Esophagus muscularis mucosa (tissue), 4 donors: ENCODE measurements around the gene CYBC1. TPM values are rescaled to one million over a fixed set of nuclear protein-coding genes. Genes with fewer than 3 reads are reported as not detected.
A peak's percentile ranks its signal among the peaks of the same experiment; 100 is the strongest.

Experiments used
- DNase-seq: peaks from one replicate; pipeline ENCODE4 v3.0.0-alpha.2; 2017; ENCODE audit errors: extremely low spot score
- H3K27ac ChIP-seq, 4 donors: fragments of 200-600 bp; sonication (generic); replicated peaks in 1 of 4; 1 replicate in 3 of 4; 2 replicates in 1 of 4; pipeline ENCODE4 v1.5.1; 2016 to 2019; ENCODE audit warnings: mild to moderate bottlenecking in 1 of 4
- H3K27me3 ChIP-seq, 4 donors: fragments of 200-600 bp; sonication (generic); one replicate each; pipeline versions ENCODE4 v1.5.1 to v1.6.0; 2016 to 2019
- H3K36me3 ChIP-seq, 4 donors: fragments of 200-600 bp; sonication (generic); one replicate each; pipeline ENCODE4 v1.5.1; 2016 to 2019
- H3K4me1 ChIP-seq, 4 donors: fragments of 200-600 bp; sonication (generic); one replicate each; pipeline ENCODE4 v1.5.1; 2016 to 2019
- H3K4me3 ChIP-seq, 4 donors: fragments of 200-600 bp; sonication (generic); 1 replicate in 2 of 4; 2 replicates in 2 of 4; pipeline ENCODE4 v1.5.1; 2016 to 2019; ENCODE audit warnings: mild to moderate bottlenecking in 4 of 4, moderate library complexity in 1 of 4
- H3K9me3 ChIP-seq, 4 donors: fragments of 200-600 bp; sonication (generic); 1 replicate in 3 of 4; 2 replicates in 1 of 4; pipeline ENCODE4 v1.5.1; 2016 to 2019
- CTCF ChIP-seq, 3 experiments: fragments of 200-600 bp in 2 of 3; fragments of 450-650 bp in 1 of 3; sonication (generic) in 2 of 3; IDR thresholded peaks; one replicate each; pipeline ENCODE4 v1.5.1; 2017 to 2019; ENCODE audit warnings: antibody characterized with exemption in 3 of 3, mild to moderate bottlenecking in 2 of 3, moderate library complexity in 1 of 3
- EP300 ChIP-seq: sonication (generic); formaldehyde crosslinking; IDR thresholded peaks from one replicate; pipeline ENCODE4 v1.6.1; 2017; ENCODE audit warnings: antibody characterized with exemption
- POLR2A ChIP-seq: fragments of 450-650 bp; IDR thresholded peaks from one replicate; pipeline ENCODE4 v1.6.1; 2017; ENCODE audit warnings: antibody characterized with exemption, moderate library complexity, mild to moderate bottlenecking, low read depth
- POLR2AphosphoS5 ChIP-seq, 2 donors: sonication (generic); formaldehyde crosslinking; IDR thresholded peaks; one replicate each; pipeline ENCODE4 v1.6.1; 2017; ENCODE audit warnings: antibody characterized with exemption in 2 of 2
- WGBS: methylation state at CpG from one replicate; pipeline ENCODE4 v1.1.5; 2018; 5-methylcytosine and 5-hydroxymethylcytosine counted together
- intact Hi-C: fragments of 100-400 bp; cut with DNase I; formaldehyde crosslinking; loops from one replicate; pipeline ENCODE4 v1.15.1; 2023
- total RNA-seq, 4 donors: library from RNA; depleted of rRNA; stranded (reverse); fragments of >200 nt; gene quantifications; one replicate each; pipeline versions ENCODE4 v1.1.0 to v1.2.1, GENCODE V29; 2016

CYBC1 gene
- total RNA-seq, 4 donors from 2014 or later = 40.7 to 78.3 (median 69.7) TPM

GRCh38 chr17:82424863-82425159 is 25.7 kb downstream of the CYBC1 start:
- intact Hi-C loops = no loop called here
- Histone ChIP-seq H3K4me3 (no peak overlapping the region), H3K4me1 (peaks cover 0 to under 1% (median 0%) of the 10 kb centered on the region in 4 donors), H3K36me3 (peaks cover 0 to 38% (median 13%) of the 10 kb centered on the region in 4 donors), H3K27me3 (no peaks in the 10 kb centered on the region), H3K9me3 (peaks cover 0 to 11% (median 5%) of the 10 kb centered on the region in 4 donors), H3K27ac (no peak overlapping the region)
- 90% methylated on average over 2 of the region's 2 CpGs for WGBS
- DNase-seq = no peak
- TF ChIP-seq EP300 (no peak), CTCF (IDR thresholded peaks at IDR 0.05) (no peak), POLR2AphosphoS5 (IDR thresholded peaks at IDR 0.05) (no peak), POLR2A (no peak)

GRCh38 chr17:82424001-82424862 is 26.3 kb downstream of the CYBC1 start:
- peaks cover 0 to 11% (median 5%) of the 10 kb centered on the region in 4 donors for H3K9me3 ChIP-seq
- no peak for DNase-seq
- H3K27me3 ChIP-seq = no peaks in the 10 kb centered on the region
- peaks cover 0 to 32% (median 13%) of the 10 kb centered on the region in 4 donors for H3K36me3 ChIP-seq
- no peak overlapping the region for H3K4me3 ChIP-seq
- H3K27ac ChIP-seq = no peak overlapping the region
- intact Hi-C loops = no loop called here
- WGBS = 79% methylated on average over 25 of the region's 25 CpGs
- H3K4me1 ChIP-seq = peaks cover 3 to 7% (median 4%) of the 10 kb centered on the region in 4 donors
- no peak for TF ChIP-seq POLR2AphosphoS5 (IDR thresholded peaks at IDR 0.05)
- TF ChIP-seq CTCF (IDR thresholded peaks at IDR 0.05) = peak in 2 of 3 experiments; percentile 30 to 49

- Histone ChIP-seq H3K4me3 (peak overlapping the region in 3 of 4 donors; percentile 75 to 83 (median 76)), H3K27ac (no peak overlapping the region), H3K36me3 (peaks cover 0 to 24% (median 13%) of the 10 kb centered on the region in 4 donors), H3K4me1 (peaks cover 16 to 28% (median 24%) of the 10 kb centered on the region in 4 donors), H3K27me3 (no peaks in the 10 kb centered on the region), H3K9me3 (peaks cover 0 to 11% (median 5%) of the 10 kb centered on the region in 4 donors)
- no peak for TF ChIP-seq CTCF (IDR thresholded peaks at IDR 0.05)
- no peak for TF ChIP-seq POLR2A
- TF ChIP-seq POLR2AphosphoS5 (IDR thresholded peaks at IDR 0.05) = no peak
- no peak for TF ChIP-seq EP300
- no peak for DNase-seq
- 86% methylated on average over 2 of the region's 2 CpGs for WGBS
- intact Hi-C loops = no loop called here
Measured at GRCh38 chr17:82419540-82419939, 31.0 kb downstream of the CYBC1 start.

GRCh38 chr17:82418001-82418986 is 32.3 kb downstream of the CYBC1 start, which contains the start of the genes HEXD and OGFOD3:
Gene HEXD (plus strand): TSS chr17:82418347. CDS start chr17:82419800, 1,453 bp downstream.
Gene OGFOD3 (minus strand): TSS chr17:82418586. CDS start chr17:82418485, 101 bp downstream.
- Histone ChIP-seq H3K9me3 (peaks cover 0 to 11% (median 5%) of the 10 kb centered on the region in 4 donors), H3K4me3 (peak within 1 kb of the TSS; percentile 75 to 83 (median 78)), H3K4me1 (peaks cover 19 to 33% (median 27%) of the 10 kb centered on the region in 4 donors), H3K36me3 (peaks cover 0 to 32% (median 13%) of the 10 kb centered on the region in 4 donors), H3K27me3 (no peaks in the 10 kb centered on the region), H3K27ac (peak within 1 kb of the TSS; percentile 90 to 92 (median 91))
- WGBS = 4% methylated on average over 21 of the region's 108 CpGs
- TF ChIP-seq POLR2AphosphoS5 (IDR thresholded peaks at IDR 0.05) (peak; percentile 57 to 59), EP300 (no peak), CTCF (IDR thresholded peaks at IDR 0.05) (peak in 1 of 3 experiments; percentile 41), POLR2A (peak; percentile 55)
- intact Hi-C loops = no loop called here
- DNase-seq = no peak
